Chondrocyte (in vitro differentiated cells): Measurements from ENCODE around the gene LGSN. TPM values are rescaled to one million over a fixed set of nuclear protein-coding genes. Genes with fewer than 3 reads are reported as not detected.

ENCODE experiments used
- DNase-seq: peaks from one replicate; pipeline ENCODE4 v3.0.0; 2021; ENCODE audit warnings: mixed read lengths, low spot score
- H3K27ac Mint-ChIP-seq: one replicate; pipeline ENCODE4 v1.8.0; 2021; ENCODE audit warnings: mild to moderate bottlenecking, moderate library complexity, mixed read lengths; ENCODE audit not compliant: unreplicated experiment
- H3K27me3 Mint-ChIP-seq: 2 replicates; pipeline ENCODE4 v1.8.0; 2021; ENCODE audit warnings: low read depth, mixed read lengths
- H3K36me3 Mint-ChIP-seq: 2 replicates; pipeline ENCODE4 v1.8.0; 2021; ENCODE audit warnings: low read depth, mixed read lengths
- H3K4me1 Mint-ChIP-seq: 2 replicates; pipeline ENCODE4 v1.8.0; 2021; ENCODE audit warnings: low read depth, mild to moderate bottlenecking, mixed read lengths
- H3K4me3 Mint-ChIP-seq: one replicate; pipeline ENCODE4 v1.8.0; 2021; ENCODE audit warnings: mild to moderate bottlenecking, moderate library complexity, mixed read lengths; ENCODE audit not compliant: unreplicated experiment
- H3K9me3 Mint-ChIP-seq: 2 replicates; pipeline ENCODE4 v1.8.0; 2021; ENCODE audit warnings: low read depth, mixed read lengths
- CTCF ChIP-seq: fragments of 200-600 bp; sonication (generic); IDR thresholded peaks from 2 replicates; pipeline ENCODE4 v1.5.0; 2021; ENCODE audit warnings: antibody characterized with exemption, mild to moderate bottlenecking, moderate library complexity
- total RNA-seq: library from RNA; stranded (reverse); gene quantifications from 3 replicates; pipeline ENCODE4 v1.2.1, GENCODE V29; 2021

LGSN gene
- total RNA-seq, 1 donor from 2014 or later: 1.4 TPM

GRCh38 chr6:63306420-63306819, 13.4 kb downstream of the LGSN start:
- no peak for DNase-seq
- H3K9me3 Mint-ChIP-seq: no peaks in the 10 kb centered on the region
- H3K4me3 Mint-ChIP-seq: no peak overlapping the region
- TF ChIP-seq CTCF: no peak
- H3K27ac Mint-ChIP-seq: no peak overlapping the region
- H3K27me3 Mint-ChIP-seq: no peaks in the 10 kb centered on the region
- H3K36me3 Mint-ChIP-seq: no peaks in the 10 kb centered on the region
- H3K4me1 Mint-ChIP-seq: no peaks in the 10 kb centered on the region

GRCh38 chr6:63305277-63305676, 14.5 kb downstream of the LGSN start:
- no peak for DNase-seq
- Mint-ChIP-seq H3K36me3 (no peaks in the 10 kb centered on the region), H3K9me3 (no peaks in the 10 kb centered on the region), H3K4me1 (no peaks in the 10 kb centered on the region), H3K27ac (no peak overlapping the region), H3K4me3 (no peak overlapping the region), H3K27me3 (no peaks in the 10 kb centered on the region)
- no peak for TF ChIP-seq CTCF

- no peak overlapping the region for H3K4me3 Mint-ChIP-seq
- H3K27me3 Mint-ChIP-seq: no peaks in the 10 kb centered on the region
- H3K36me3 Mint-ChIP-seq: no peaks in the 10 kb centered on the region
- no peaks in the 10 kb centered on the region for H3K4me1 Mint-ChIP-seq
- no peak overlapping the region for H3K27ac Mint-ChIP-seq
- no peak for TF ChIP-seq CTCF
- H3K9me3 Mint-ChIP-seq: peaks cover 6% of the 10 kb centered on the region
- DNase-seq: no peak
These were observed 16.3 kb downstream of the LGSN start for GRCh38 chr6:63303476-63303875.

GRCh38 chr6:63299667-63300066, 20.1 kb downstream of the LGSN start:
- no peak for TF ChIP-seq CTCF
- Mint-ChIP-seq H3K4me3 (no peak overlapping the region), H3K27me3 (no peaks in the 10 kb centered on the region), H3K27ac (no peak overlapping the region), H3K9me3 (peaks cover 6% of the 10 kb centered on the region), H3K4me1 (peaks cover 5% of the 10 kb centered on the region), H3K36me3 (no peaks in the 10 kb centered on the region)
- no peak for DNase-seq

- Mint-ChIP-seq H3K9me3 (peaks cover 6% of the 10 kb centered on the region), H3K27ac (no peak overlapping the region), H3K27me3 (no peaks in the 10 kb centered on the region), H3K36me3 (no peaks in the 10 kb centered on the region), H3K4me1 (peaks cover 5% of the 10 kb centered on the region), H3K4me3 (no peak overlapping the region)
- peak; percentile 24 for TF ChIP-seq CTCF
- no peak for DNase-seq
These were observed 24.1 kb downstream of the LGSN start for GRCh38 chr6:63295553-63296194.
